Anterior cingulate cortex (tissue), 58 donors: ENCODE data around the gene LCMT2.
"Not testable (repeated sequence)": the region's sequence is repeated elsewhere in the genome, so short reads cannot be mapped to it uniquely, and the experiment has no call there.

Experiments
- DNase-seq, 58 donors: peaks; one replicate each; lab custom pipeline; 2025; lab: John Stamatoyannopoulos, UW

LCMT2 gene

DNA sequence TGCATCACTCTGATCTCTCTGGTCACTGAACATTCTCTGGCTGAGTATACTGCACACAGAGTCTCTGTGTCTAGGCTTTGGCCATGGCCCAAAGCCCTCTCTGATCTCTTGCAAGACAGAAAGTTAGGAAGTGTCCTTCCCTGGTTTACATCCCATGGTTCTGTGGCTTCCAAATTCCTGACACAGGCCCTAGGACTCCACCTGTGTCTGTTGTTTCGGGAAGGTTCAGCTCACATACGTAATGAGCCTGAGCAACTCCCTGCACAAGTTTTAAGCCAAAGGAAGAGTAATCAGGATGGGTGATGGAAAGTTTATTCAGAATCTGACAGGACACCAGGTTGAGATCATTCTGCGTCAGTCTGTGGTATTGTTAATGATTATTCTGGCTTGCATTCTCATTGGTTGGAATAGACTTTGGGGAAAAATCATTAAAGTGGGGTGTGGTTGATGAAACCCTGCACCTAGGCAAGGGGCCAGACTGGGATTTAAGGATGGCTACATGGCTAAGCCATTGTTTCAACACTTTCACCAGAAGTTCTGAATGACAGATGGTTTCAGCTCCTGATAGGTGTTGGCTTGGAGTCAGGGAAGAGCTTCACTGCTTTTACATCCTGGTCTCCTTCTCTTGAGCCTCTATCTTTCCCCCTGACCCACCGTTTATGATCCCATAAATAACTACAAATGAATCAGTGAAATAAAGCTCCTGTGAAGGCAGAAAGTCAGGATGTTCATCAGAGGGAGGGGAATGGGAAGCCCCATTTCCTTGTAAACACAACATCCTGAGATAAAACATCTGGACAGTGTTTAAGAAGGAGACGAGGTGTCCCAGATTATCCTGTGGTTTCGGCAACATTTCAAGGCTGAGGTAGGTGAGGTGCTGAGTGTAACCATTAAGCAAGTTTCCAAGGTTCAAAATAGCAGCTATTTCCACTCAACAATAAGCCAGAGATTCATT is 14.1 kb downstream of the LCMT2 start:
- no peak for DNase-seq

DNA sequence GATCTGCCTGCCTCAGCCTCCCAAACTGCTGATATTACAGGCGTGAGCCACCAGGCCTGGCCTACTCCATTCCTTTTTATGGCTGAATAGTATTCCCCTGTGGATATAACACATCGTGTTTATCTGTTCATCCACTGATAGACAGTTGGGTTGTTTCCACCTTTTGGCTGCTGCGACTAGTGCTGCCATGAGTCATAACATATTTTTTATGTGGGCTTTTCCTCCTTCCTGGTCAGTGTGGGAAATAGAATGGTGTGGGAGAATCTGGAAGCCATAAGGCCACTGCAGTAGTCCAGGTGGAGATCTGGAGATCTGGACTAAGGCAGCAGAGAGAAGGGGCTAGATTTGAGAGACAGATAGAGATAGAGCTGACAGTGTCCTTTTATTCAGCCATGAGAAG is 16.2 kb downstream of the LCMT2 start:
- DNase-seq = no peak

DNA sequence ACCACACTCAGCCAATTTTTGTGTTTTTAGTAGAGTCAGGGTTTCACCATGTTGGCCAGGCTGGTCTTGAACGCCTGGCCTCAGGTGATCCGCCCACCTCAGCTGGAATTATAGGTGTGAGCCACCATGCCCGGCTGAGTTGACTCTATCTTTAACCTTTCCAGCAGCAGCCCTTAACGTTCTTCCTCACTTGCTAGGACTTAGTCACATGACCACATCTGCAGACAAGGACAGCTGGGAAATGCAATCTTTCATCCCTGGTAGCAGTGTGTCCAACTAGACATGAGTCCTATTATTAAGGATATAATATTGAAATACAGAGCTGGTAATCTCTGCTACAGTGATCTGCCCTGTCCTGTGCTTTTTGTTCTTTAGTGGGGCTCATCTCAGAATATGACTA is 18.0 kb downstream of the LCMT2 start:
- no peak for DNase-seq

DNA sequence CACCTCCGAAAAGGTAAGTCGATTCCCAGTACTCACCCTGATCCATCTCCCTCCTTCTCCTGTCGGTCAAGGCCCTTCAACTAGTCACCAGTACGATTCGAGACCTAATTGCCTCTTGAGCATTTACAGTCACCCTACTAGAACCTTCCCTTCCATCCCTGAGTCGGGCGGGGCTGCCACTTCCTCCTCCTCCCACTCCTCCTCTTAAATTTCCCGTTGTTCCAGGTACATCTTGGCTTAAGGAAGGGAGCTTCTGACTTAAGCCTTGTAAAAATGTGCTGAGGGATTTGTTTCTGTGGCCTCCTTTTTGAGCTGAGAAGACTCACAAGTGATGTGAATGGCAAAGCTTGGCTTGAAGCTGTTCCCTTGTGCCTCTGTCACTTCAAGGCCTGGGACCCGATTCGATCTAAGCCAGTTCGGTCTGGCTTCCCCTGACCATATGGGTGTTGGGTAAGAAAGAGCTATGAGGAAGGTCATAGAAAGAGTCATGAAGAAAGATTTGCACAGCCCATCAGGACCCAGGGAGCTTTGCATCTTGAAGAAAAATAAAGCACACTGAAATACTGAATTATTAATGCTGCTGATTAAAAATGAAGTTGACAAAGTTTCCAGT is 28.1 kb downstream of the LCMT2 start, which contains the start of gene TGM7:
TSS of gene TGM7 (minus strand) at position 51 of the 613 bp plus-strand sequence.
- DNase-seq = no peak

- DNase-seq = no peak
Observed at GRCh38 chr15:43299884-43300283, 30.5 kb downstream of the LCMT2 start.

GRCh38 chr15:43299411-43299810 is 31.0 kb downstream of the LCMT2 start:
- no peak for DNase-seq

DNA sequence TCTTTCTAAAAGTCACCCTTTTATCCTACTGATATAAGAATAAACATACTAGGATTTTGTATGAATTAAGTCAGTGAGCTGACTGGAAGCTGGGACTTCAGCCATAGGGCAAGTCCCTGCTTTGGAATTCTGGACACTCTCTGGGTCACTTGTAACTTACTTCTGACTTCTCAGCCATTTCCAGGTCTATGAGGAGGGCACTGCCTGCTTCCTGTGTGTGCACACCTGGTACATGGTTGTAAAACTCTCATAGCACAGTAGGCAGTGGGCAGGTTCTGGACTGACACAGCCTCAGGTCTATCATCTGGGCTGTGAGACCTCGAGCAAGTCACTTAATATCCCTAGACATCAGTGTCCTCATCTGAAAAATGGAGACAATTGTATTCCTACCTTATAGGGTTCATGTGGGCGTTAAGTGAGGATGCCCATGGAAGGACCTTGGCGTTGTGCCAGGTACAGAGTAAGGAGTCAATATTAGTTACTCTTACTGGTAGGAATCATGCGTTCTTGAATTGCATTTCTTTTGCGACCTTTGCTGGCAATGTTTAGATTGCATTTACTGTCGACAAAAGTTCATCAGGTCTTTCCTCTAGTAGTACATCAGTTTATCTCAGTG is 36.2 kb downstream of the LCMT2 start:
- DNase-seq = no peak

DNA sequence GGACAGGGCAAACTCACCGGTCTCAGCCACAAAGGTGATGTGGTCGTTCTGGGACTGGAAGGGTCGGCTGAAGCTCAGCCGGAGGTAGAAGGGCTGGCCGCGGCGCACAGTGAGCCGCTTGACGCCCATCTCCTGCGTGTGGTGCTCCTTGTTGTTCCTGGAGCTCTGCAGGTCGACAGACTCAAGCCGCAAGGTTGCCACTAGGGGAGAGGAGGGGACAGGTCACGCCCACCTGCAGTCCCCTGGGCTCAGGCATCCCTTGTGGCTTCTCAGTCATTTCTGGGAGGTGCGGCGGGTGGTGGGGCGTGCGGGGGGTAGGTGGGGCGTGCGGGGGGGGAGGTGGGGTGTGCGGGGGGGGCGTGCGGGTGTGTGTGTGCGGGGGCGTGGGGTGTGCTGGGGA is 36.9 kb downstream of the LCMT2 start:
- DNase-seq = no peak

GRCh38 chr15:43292375-43293078 is 37.8 kb downstream of the LCMT2 start:
- no peak for DNase-seq

- not testable (repeated sequence) for DNase-seq
Observed at GRCh38 chr15:43289656-43290055, 40.7 kb downstream of the LCMT2 start.

DNA sequence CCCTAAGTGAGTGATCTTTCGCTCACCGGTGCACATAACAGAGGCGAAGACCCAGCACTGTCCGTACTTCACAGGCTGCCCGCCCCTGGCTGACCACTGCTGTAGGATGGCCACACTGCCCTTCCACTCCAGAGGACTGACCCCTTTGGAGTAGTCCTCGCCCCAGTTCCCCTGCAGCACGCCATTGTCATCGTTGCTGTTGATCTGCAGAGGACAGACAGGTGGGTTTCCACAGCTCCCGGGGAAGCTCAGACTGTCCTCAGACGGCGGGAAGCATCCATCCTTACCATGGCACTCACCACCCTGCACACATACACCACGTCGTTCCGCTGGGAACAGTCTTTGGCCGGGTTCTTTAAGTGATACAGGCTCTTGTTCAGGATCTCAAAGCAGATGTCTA is 43.1 kb downstream of the LCMT2 start:
- no peak for DNase-seq

- no peak for DNase-seq
Observed at GRCh38 chr15:43286074-43286473, 44.3 kb downstream of the LCMT2 start.

DNA sequence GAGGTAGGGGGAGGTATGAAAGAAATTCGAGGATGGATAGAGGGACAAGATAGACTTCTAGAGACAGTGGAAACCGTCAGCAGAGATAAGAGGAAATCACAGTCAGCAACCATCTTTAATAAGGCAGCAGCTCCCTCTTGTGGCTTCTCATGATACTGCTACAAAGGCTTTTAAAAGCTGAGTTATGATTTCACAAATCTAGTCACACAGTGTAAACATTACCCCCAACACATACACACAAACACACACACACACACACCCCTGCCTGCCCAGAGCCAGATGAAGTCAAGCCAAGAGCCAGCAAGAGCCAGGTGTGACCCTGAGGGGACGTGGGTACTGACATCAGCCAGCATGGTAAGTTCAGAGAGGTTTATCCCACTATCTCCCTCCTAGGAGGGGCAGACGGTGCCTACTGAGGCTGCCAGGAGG is 44.8 kb downstream of the LCMT2 start:
- peak in 17 of 58 donors; percentile 3 to 47 (median 16) for DNase-seq

- no peak for DNase-seq
Observed at GRCh38 chr15:43283526-43283925, 46.8 kb downstream of the LCMT2 start.

- DNase-seq = no peak
Observed at GRCh38 chr15:43281926-43282602, 48.3 kb downstream of the LCMT2 start.

DNA sequence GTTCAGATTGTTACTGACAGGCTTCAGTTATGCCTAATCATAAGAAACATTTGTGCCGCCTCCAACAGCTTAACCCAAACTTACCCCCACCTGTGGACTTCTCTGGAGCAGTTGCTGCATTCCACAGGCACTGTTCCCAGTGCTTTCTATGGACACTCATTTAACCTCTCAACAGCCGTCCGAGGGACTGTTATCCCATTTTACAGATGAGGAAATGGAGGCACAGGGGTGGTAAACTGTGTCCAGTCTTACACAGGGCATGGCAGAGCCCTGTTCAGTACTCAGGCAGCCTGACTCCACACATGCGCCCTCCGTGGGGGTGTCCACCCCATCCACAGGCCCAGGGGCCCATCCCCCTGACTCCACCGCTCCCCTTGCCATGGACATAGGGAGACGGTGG is 49.4 kb downstream of the LCMT2 start:
- DNase-seq = no peak

DNA sequence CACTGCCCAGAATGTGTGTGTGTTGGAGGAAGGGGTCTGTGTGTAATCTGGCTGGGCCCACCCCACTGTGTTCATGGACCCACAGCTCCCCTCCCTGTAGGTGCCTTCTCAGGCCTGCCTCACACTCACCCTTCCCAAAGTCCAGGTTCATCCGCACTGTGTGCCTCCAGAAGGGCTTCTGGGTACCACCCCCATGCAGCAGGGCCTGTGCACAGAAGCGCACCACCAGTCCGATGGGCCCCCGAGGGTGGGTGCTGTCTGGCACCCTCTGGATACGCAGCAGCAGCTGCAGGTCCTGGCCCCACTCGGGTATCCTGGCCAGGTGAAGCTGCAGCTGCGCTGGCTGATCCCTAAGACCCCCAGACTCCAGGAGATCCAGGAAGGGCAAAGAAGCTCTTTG is 50.9 kb downstream of the LCMT2 start:
- DNase-seq = no peak

DNA sequence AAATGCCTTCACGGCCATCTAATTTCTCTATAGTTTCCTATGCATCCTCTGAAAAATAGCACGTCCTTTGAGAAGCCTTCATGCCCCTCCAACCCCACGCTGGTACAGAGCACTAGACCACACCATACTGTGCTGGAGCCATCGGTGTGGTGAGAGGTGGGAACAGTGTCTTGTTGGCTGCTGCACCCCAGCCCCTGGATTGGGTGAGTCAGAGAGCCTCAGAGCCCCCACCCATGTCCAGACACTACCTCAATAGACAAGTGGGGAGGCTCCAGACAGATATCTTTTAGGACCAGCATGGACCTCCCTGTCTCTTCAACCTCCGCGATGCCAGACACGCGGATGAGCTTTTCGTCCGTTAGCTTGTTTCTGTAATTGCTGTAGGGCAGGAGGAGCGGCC is 51.5 kb downstream of the LCMT2 start:
- DNase-seq = no peak

DNA sequence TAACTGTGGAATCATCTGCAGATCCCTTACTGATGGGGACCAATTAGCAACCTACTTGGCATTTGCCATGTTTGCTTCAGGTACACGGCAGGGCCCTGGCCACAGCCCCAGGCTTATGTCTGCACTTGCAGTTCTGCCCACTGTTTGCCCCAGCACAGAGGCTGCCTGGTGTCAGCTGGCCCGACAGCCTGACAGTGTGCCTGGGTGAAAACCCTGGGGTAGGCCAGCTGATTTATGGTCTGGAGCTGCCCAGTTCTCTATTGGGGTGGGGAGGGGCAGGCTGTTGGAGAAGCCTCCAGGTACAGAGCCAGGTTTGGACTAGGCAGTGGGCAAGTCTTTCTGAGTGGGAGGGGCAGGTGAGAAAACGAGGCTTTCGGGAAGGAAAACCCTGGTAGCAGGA is 52.5 kb downstream of the LCMT2 start:
- no peak for DNase-seq

- DNase-seq = no peak
Observed at GRCh38 chr15:43277231-43277823, 53.0 kb downstream of the LCMT2 start.
